HG03558 (cell line): ENCODE measurements around the gene MUC22.
"Not testable (repeated sequence)": the region's sequence is repeated elsewhere in the genome, so short reads cannot be mapped to it uniquely, and the experiment has no call there.

Experiments
- ATAC-seq: cut with Tn5 transposase; IDR thresholded peaks from one replicate; pipeline ENCODE4 v1.9.1; 2021; ENCODE audit warnings: moderate number of reproducible peaks; ENCODE audit not compliant: unreplicated experiment; ENCODE audit errors: extremely low read depth

Gene MUC22

DNA sequence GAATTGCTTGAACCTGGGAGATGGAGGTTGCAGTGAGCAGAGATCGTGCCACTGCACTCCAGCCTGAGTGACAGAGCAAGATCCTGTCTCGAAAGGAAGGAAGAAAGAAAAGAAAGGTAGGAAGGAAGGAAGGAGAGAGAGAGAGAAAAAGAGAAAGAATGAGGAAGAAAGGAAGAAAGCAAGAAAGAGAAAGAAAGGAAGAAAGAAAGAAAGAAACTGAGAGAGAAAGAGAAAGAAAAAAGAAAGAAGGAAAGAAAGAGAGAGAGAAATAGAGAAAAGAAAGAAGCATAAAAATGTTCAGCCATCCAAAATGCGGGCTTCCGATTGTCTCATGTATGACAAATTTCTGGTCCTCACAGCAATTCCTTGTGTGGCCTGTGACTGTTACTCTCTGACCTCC is 22.8 kb downstream of the MUC22 start:
- no peak for ATAC-seq

DNA sequence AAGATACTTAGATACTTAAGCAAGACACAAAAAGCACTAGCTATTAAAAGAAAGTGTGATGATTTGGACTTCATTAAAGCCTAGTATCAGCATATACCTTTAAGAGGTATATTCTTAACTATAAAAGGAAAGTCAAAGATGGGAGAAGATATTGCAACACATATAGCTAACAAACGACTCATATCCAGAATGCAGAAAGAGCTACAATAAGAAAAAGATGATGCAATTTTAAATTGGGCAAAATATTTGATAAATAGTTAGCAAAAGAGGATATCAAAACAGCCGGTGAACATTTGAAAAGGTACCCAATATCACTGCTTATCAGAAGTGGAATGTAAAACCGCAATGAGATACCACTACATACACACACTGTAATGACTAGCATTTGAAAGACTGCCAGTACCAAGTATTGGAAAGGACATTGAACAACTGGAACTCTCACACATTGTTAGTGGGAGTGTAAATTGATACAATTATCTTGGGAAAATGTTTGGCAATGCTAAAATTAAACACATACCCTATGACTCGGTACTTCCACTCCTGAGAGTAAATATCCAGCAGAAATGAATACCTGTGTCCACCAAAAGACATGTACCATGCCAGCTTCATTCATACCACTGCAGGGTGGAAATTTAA is 25.7 kb downstream of the MUC22 start:
- no peak for ATAC-seq

DNA sequence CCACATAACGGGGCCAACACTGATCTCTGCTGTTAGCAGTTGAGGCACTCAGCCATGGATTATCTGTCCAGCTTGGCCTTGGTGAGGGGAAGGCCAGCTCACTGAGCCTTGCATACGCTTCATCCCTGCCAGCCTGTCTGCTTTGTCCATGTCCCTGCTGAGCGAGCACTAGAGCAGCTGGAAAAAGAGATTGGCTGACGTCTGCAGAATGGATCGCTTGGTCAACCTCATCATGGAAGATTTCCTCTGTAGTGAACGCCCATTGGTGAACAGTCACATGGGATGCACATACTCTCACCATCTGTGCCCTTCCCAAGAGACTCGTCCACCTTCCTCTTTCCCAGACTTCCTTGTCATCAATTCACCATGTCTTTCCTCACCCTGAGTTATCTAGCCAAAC is 26.9 kb downstream of the MUC22 start:
- no peak for ATAC-seq

DNA sequence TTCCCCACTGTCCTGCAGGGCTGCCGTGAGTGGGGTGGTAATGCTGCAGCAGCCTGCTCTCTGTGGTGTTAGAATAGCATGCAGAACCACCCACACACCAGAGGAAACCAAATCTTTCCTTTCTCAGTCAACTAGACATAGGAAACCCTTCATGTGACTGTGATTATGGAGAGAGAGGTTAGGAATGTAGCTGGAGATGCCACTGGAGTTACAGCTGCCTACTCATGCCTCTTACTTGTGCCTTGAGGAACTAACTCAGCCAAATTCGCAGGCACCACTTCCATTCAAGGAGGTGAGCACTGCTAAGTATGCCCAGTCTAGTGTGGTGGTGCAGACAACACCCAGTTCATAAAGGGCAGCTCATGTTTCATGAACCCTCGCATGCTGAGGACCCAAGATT is 27.4 kb downstream of the MUC22 start:
- ATAC-seq: no peak

DNA sequence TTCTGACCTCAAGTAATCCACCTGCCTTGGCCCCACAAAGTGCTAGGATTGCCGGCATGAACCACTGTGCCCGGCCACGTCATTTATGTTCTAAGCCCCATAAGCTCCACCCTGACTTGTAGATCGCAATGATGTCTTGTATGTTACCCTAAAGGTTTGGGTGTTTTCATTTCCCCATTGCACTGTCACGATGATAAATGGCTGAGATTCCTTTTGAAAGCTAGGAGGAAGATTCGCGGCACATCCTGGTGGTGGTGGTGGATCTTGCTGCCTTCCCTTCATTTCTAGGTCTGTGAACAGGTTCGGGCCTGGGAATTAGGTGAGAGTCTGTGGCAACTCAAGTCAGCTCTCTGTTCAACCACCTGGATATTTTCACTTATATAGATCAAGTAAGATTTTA is 28.3 kb downstream of the MUC22 start:
- no peak for ATAC-seq

DNA sequence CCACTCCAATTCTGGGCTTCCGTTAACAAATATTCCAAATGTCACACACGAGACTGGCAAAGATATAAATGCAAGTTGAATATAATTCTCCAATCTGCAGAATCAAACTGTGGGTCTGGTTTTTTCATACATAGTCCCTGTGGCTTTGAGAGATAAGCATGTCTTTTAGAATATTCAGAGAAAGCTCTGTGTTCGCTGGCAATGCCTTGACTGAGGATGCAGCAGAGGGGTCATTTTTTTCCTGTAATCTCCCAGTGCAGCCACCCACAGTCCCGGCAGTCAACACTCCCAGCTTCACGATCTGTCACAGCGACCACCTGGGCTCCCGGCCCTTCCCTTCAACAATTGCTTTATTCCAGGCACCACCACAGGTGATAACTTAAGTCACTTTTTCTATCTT is 30.5 kb downstream of the MUC22 start:
- no peak for ATAC-seq

DNA sequence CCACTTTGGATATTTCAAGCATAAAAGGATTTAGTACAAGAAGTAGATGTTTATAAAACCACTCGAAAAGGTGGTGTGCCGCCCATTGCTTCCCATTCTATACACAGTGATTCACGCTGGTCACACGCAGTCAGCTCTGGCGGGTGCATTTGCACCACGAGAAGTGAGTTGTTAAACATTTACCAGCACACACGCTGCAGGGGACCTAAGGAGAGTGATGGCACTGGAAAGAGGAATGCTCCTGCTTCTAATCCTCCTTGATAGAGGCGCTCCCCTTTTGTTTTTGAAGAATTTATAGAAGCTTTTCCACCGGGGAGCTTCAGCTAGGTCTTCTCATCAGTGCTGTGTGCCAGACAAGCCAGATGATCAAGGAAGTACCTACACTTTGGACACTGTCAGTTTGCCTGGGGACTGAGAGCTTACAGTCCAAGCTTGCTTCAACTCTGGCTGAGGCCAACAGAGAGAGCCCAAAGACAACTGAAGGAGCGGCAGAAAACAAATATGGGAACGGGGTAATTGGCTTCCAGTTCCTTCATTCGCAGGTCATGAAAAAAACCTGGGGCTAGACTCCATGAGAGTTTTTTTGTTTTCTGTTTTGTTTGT is 31.2 kb downstream of the MUC22 start:
- ATAC-seq: no peak

DNA sequence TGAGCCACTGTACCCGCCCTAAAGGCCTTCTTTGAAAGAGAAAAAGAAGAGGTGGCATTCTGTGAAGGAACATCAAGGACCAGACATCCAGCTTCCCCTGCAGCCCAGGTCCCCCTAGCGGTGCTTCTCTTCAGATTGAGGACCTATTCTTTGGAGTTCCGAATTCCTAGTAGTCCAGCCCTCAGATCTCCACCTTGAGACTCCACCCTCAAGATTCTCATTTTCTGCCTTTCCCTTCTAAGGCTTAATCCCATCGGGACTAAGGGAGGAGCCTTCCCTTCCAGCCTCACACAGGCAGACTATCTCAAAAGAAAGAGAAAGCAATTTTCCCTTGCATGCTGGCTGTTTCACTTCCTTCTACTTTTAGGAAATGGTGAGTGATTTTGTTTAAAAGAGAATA is 32.5 kb downstream of the MUC22 start:
- ATAC-seq: no peak

DNA sequence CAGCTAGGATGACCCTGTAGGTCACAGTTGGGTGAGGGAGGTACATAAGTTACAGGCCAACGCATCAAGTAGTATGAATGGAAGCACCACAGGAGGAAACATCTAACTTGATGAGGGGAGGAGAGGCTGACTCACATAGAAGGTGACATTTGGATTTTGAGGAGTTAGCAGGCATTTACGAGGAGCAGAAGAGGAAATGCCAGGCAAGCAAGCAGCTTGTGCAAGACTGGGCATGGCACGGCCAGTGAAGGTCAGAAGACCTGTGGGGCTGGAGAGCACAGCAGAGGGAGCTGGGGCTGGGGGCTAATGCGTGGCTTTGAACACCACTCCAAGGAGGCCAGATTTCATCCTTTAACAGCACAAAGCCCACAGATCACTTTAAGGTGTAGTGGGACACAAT is 37.8 kb downstream of the MUC22 start:
- ATAC-seq: no peak

DNA sequence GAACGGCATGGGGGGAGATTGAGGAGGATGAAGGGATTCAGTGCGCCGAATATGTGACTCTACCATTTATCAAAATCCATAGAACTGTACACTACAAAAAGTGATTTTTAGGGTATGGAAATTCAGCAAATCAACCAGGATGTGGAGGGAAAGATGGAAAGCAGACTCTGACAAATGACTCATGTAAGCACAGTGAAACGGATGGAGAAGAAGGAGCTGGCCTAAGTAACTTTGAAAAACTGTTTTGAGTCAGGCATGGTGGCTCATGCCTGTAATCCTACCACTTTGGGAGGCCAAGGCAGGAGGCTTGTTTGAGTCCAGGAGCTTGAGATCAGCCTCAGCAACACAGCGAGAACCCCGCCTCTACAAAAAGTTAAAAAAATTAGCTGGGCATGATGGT is 39.2 kb downstream of the MUC22 start:
- ATAC-seq: no peak

DNA sequence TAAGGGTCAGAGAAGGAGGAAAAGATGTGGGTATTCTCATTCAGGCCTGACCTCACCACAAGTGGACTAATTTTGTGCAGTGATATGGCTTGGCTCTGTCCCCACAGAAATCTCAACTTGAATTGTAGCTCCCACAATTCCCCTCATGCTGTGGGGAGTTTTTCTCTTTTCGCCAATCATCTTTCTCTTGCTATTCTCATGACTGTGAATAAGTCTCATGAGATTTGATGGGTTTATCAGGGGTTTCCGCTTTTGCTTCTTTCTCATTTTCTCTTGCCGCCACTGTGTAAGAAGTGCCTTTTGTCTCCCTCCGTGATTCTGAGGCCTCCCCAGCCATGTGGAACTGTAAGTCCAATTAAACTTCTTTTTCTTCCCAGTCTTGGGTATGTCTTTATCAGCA is 42.9 kb downstream of the MUC22 start:
- ATAC-seq: not testable (repeated sequence)

DNA sequence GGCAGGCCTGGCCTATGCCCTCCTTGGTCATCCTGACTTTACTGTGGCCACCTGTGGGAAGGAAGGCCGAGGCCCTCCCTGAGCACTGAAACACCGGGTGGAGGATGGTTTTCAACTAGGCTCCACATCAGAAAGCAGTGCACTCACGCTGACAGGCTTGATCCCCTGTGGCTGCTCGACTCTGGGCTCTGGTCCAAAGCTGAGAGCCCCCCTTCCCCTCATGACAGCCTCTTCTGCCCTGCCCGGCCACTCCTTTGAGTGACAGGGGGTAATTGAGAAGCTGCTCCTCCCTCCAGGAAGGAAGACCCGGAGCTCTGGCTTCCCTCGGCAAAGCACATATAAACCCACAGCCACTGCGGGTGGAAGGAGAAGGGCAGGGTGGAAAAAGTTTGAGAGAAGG is 43.6 kb downstream of the MUC22 start:
- ATAC-seq: no peak

DNA sequence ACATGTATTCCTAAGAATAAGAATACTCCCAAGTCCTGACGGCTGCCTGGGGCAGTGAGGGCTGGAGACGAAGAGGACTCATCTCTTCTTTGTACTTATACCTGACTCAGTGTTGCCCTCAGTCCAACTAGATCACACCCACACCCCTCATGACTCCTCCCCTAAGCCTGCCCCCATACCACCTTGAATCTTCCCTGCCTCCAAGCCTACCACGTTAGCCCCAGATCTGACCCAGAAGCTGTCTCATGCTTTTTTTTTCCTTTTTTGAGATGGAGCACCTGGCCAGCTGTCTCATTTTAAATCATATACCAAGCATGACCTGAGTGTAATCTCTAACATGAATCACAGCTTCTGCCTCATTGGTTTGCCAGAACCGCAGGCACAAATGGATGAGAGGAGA is 45.2 kb downstream of the MUC22 start:
- no peak for ATAC-seq

DNA sequence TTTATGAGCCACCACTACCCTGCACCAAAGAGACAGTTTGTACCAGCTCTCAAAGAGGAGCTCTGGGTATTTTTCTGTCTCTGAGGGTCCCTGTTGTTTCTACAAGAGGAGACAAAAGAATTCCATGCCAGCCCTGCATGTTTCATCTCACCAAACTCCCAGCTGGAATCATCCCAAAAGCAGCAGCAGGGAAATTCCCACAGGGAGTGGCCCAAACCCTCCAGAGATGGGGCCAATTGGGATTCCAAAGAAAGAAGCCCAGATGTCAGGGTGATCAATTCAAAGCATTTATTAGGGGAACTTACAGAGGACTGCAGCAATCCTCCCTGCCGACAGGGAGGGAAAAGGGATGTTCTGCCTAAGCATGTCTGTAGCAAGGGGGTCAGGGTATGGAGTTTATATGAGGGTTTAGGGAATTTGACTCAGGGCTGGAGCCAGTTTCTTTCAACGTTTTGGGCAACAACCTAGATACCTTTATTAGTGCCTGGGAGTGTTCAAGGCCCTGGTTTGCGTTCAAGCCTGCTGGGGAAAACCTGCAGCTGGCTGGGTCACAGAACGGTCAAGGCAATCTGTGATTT is 47.2 kb downstream of the MUC22 start:
- ATAC-seq: no peak

DNA sequence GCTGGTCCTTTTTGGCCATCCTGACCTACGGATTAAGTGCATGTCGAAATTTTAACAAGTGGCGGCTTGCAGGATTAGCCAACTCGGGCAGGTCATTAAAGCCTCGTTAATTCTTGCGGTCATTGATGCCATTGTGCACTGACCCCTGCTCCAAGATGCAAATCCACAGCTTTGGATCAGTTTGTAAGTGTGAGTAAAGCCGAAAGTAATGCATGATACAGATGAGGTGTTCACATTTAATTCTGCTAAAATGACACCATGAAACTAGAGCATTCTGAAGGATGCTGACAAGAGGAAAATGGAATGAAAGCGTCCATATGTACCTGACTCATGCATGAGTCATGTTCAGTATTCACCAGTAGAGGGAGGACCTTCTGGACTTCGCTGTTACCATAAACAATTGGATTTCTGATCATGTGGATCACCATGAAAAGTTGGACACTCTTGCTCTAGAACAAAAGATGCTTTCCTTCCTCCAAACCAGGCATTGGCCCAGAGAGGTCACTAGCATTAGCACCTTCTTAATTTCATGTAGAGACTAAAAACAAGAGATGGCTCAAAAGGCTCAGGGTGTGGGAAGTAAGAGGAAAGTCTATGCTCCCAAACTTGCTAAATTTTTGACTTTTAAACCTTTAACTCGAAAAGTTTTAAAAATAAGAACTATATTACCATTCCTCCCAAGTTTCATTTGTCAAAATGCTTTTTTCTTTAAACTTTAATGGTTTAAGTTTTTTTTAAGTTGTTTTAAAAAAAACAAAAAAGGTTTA is 48.0 kb downstream of the MUC22 start:
- ATAC-seq: no peak

DNA sequence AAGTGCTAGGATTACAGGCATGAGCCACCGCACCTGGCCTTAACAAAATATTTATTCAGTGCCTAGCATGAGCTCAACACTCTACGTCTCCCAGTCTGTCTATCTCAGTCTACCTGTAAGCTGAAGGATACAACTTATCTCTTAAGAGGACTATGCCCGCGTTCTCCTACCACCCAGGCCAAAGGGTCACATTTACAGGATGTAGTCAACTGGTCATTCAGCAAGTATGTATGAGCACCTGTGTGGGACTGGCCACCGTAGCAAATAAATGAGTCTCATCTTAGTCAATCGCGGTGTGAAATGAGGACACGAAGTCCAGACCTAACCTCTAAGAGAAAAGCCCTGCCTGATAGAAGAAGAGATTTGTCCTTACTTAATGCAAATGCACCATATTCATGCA is 49.9 kb downstream of the MUC22 start:
- ATAC-seq: no peak

DNA sequence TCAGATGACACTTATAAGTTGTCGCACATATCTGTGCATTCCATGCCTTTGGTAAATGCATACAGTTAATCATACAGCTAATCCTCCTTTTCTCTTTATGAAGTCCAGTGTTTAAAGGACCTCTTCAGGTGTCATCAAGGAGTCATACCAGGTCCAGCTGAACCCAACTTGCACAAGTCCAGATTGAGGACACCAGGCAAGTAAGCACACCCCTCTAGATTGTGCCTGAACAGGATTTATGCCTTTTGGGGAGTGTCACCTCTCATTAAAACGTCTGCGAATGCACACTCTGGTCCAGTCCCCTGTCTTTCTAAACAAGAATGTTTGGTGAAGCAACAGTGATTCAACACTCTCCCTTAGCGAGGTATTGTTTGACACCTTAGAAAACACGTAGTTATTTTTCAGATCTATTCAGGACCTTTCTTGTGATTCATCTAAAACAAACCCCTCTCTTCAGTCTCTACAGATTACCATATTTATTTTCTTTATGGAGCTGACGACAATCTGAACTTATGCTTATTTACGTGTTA is 53.7 kb downstream of the MUC22 start:
- no peak for ATAC-seq

DNA sequence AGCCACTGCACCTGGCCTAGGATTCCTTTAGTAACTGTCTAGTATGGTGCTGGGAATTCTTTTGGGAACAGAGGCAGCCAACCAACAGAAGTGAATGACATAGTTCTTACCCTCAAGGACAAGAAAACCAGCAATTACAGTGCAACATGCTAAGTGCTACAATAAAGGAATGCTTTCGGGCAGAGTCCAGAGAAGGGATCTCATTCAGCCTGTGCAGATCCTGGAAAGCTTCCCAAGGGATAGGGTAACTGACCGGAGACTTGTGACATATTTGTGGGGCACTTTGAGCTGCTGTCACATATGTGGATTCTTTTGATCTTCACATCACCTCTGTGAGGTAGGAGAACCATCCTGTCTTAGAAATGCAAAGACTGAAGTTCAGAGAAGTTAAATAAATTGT is 55.3 kb downstream of the MUC22 start:
- ATAC-seq: no peak

DNA sequence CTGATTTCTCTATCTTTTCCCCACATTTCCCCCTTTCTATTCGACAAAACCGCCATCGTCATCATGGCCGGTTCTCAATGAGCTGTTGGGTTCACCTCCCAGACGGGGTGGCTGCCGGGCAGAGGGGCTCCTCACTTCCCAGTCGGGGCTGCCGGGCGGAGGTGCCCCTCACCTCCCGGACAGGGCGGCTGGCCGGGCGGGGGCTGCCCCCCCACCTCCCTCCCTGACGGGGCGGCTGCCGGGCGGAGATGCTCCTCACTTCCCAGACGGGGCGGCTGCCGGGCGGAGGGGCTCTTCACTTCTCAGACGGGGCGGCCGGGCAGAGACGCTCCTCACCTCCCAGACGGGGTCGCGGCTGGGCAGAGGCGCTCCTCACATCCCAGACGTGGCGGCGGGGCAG is 56.8 kb downstream of the MUC22 start:
- not testable (repeated sequence) for ATAC-seq

DNA sequence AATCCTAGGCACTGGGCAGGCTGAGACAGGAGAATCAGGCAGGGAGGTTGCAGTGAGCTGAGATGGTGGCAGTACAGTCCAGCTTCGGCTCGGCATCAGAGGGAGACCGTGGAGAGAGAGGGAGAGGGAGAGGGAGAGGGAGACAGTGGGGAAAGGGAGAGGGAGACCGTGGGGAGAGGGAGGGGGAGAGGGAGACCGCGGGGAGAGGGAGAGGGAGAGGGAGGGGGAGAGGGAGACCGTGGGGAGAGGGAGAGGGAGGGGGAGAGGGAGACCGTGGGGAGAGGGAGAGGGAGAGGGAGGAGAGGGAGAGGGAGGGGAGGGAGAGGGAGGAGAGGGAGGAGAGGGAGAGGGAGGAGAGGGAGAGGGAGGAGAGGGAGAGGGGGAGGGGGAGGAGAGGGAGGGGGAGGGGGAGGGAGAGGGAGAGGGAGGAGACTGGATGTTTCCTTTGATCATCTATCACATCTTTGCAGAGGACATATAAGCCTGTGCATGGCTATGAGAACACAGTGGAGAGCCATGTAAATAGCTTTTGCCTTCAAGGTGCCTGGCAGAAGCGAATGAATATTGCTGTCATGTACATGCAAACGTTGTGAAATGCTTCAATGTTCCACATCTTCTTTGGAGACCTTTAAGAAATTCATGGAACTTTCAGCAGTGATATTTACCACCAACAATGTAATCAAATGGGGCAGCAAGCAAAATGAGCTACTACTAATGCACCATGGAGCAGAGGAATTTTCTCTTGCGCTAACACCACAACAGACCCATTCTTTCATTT is 57.8 kb downstream of the MUC22 start:
- ATAC-seq: not testable (repeated sequence)
